Measurements from ENCODE around the gene CDK17. TPM values are rescaled to one million over a fixed set of nuclear protein-coding genes. Genes with fewer than 3 reads are reported as not detected.
"Not testable (repeated sequence)": the region's sequence is repeated elsewhere in the genome, so short reads cannot be mapped to it uniquely, and the experiment has no call there.

CDK17 gene
- total RNA-seq, 1 donor from 2014 or later: 127 TPM

- DNase-seq (ENCODE audit: low read depth in 2 of 2): peak in 1 of 2 donors; percentile 46
Observed at GRCh38 chr12:96359328-96359727, 40.9 kb downstream of the CDK17 start.

GRCh38 chr12:96356831-96357230 is 43.4 kb downstream of the CDK17 start:
- no peak for DNase-seq (ENCODE audit: low read depth in 2 of 2)

- DNase-seq (ENCODE audit: low read depth in 2 of 2): no peak
Observed at GRCh38 chr12:96354844-96355534, 45.2 kb downstream of the CDK17 start.

GRCh38 chr12:96354326-96354725 is 45.9 kb downstream of the CDK17 start:
- no peak for DNase-seq (ENCODE audit: low read depth in 2 of 2)

GRCh38 chr12:96352161-96352835 is 47.9 kb downstream of the CDK17 start:
- DNase-seq (ENCODE audit: low read depth in 2 of 2): no peak

GRCh38 chr12:96350982-96351381 is 49.3 kb downstream of the CDK17 start:
- no peak for DNase-seq (ENCODE audit: low read depth in 2 of 2)

GRCh38 chr12:96347130-96347699 is 53.0 kb downstream of the CDK17 start:
- DNase-seq (ENCODE audit: low read depth in 2 of 2): peak in 1 of 2 donors; percentile 42

- DNase-seq (ENCODE audit: low read depth in 2 of 2): peak; percentile 48 to 49
Observed at GRCh38 chr12:96346716-96347115, 53.5 kb downstream of the CDK17 start.

- DNase-seq (ENCODE audit: low read depth in 2 of 2): no peak
Observed at GRCh38 chr12:96344124-96344695, 56.0 kb downstream of the CDK17 start.

GRCh38 chr12:96343347-96343954 is 56.8 kb downstream of the CDK17 start:
- peak in 1 of 2 donors; percentile 44 for DNase-seq (ENCODE audit: low read depth in 2 of 2)

GRCh38 chr12:96339666-96340065 is 60.6 kb downstream of the CDK17 start:
- DNase-seq (ENCODE audit: low read depth in 2 of 2): not testable (repeated sequence)

- peak in 1 of 2 donors; percentile 82 for DNase-seq (ENCODE audit: low read depth in 2 of 2)
Observed at GRCh38 chr12:96338852-96339471, 61.3 kb downstream of the CDK17 start.

GRCh38 chr12:96337953-96338352 is 62.3 kb downstream of the CDK17 start:
- DNase-seq (ENCODE audit: low read depth in 2 of 2): no peak

- no peak for DNase-seq (ENCODE audit: low read depth in 2 of 2)
Observed at GRCh38 chr12:96336489-96336888, 63.8 kb downstream of the CDK17 start.

- DNase-seq (ENCODE audit: low read depth in 2 of 2): no peak
Observed at GRCh38 chr12:96335270-96335669, 65.0 kb downstream of the CDK17 start.

- no peak for DNase-seq (ENCODE audit: low read depth in 2 of 2)
Observed at GRCh38 chr12:96334502-96334901, 65.7 kb downstream of the CDK17 start.

GRCh38 chr12:96329545-96329944 is 70.7 kb downstream of the CDK17 start:
- no peak for DNase-seq (ENCODE audit: low read depth in 2 of 2)

GRCh38 chr12:96329018-96329417 is 71.2 kb downstream of the CDK17 start:
- DNase-seq (ENCODE audit: low read depth in 2 of 2): no peak

GRCh38 chr12:96327889-96328288 is 72.3 kb downstream of the CDK17 start:
- no peak for DNase-seq (ENCODE audit: low read depth in 2 of 2)

GRCh38 chr12:96327346-96327745 is 72.9 kb downstream of the CDK17 start:
- no peak for DNase-seq (ENCODE audit: low read depth in 2 of 2)

- no peak for DNase-seq (ENCODE audit: low read depth in 2 of 2)
Observed at GRCh38 chr12:96326628-96327227, 73.5 kb downstream of the CDK17 start.

Measured in lung microvascular endothelial cell (primary cell).